SIG-M5 treated with dmso at 0.1 percent for 504 hours (cell line): ENCODE results near the gene SMIM24.

Experiments
- DNase-seq: peaks from one replicate; lab custom pipeline; 2025; ENCODE audit not compliant: unreplicated experiment; lab: John Stamatoyannopoulos, UW

Gene SMIM24

GRCh38 chr19:3499738-3500428 is 19.6 kb upstream of the SMIM24 start:
- DNase-seq, result no peak

GRCh38 chr19:3497757-3498520 is 17.6 kb upstream of the SMIM24 start:
- DNase-seq, result no peak

- DNase-seq, result no peak
Measured at GRCh38 chr19:3496392-3497273, 16.3 kb upstream of the SMIM24 start.

- DNase-seq, result no peak
Measured at GRCh38 chr19:3494559-3494958, 14.2 kb upstream of the SMIM24 start.

GRCh38 chr19:3494051-3494450 is 13.7 kb upstream of the SMIM24 start:
- DNase-seq, result no peak

- DNase-seq, result no peak
Measured at GRCh38 chr19:3493651-3494050, 13.3 kb upstream of the SMIM24 start.

- DNase-seq, result no peak
Measured at GRCh38 chr19:3492919-3493318, 12.6 kb upstream of the SMIM24 start.

GRCh38 chr19:3492131-3492839 is 12.0 kb upstream of the SMIM24 start:
- no peak for DNase-seq

GRCh38 chr19:3491396-3492119 is 11.2 kb upstream of the SMIM24 start:
- no peak for DNase-seq

- DNase-seq, result no peak
Measured at GRCh38 chr19:3483226-3483628, 2.9 kb upstream of the SMIM24 start, which contains the start of gene SMIM44. TSS of gene SMIM44 (minus strand) at chr19:3483441. CDS start at chr19:3483403, 38 bp downstream.

GRCh38 chr19:3482507-3483225 is 2.3 kb upstream of the SMIM24 start:
- no peak for DNase-seq

GRCh38 chr19:3481241-3482090 is 1.1 kb upstream of the SMIM24 start:
- no peak for DNase-seq

- no peak for DNase-seq
Measured at GRCh38 chr19:3479834-3480215, 500 bp downstream of the SMIM24 start.

- peak; percentile 68 for DNase-seq
Measured at GRCh38 chr19:3479177-3479833, 1.0 kb downstream of the SMIM24 start.

GRCh38 chr19:3478409-3479176 is 1.7 kb downstream of the SMIM24 start:
- no peak for DNase-seq

- no peak for DNase-seq
Measured at GRCh38 chr19:3477951-3478350, 2.4 kb downstream of the SMIM24 start.

GRCh38 chr19:3477506-3477905 is 2.8 kb downstream of the SMIM24 start:
- no peak for DNase-seq
